ENCODE data around the gene KRTAP1-3. TPM values are rescaled to one million over a fixed set of nuclear protein-coding genes. Genes with fewer than 3 reads are reported as not detected.

Gene KRTAP1-3
- total and polyA plus RNA-seq, 2 donors (not counting 1 experiment from before 2014, with no cell fraction given): not detected

DNA sequence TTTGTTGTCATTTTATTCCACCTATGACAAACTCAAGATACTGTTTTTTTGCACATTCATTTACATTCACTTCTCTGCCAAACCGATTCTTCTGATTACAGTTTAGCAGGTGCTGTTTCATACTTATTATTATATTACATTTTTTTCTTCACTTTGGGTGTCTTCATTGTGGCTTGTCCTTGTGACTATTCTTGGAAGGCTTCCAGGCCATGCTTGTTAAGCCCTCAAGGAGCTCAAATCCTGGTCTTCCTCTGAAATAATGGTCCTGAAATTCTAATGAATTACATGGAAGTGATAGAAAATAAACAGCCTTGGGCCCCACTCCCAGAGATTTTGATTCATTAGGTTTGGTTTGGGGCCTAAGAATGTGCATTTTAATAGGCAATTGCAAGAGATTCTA, 29.6 kb upstream of the KRTAP1-3 start:
- no peak overlapping the region for H3K9ac ChIP-seq (ENCODE audit: insufficient read depth, low read length)
- H3K4me3 ChIP-seq (replicated peaks in 1 of 4; ENCODE audit: control extremely low read depth in 1 of 4, insufficient read depth in 1 of 4, low read depth in 3 of 4, low read length in 4 of 4): no peak overlapping the region
- H3K36me3 ChIP-seq (ENCODE audit: control insufficient read depth, insufficient read depth, low read length): no peaks in the 10 kb centered on the region
- no peak overlapping the region for H3K4me2 ChIP-seq (ENCODE audit: extremely low read depth, insufficient read depth, low read length)
- no peaks in the 10 kb centered on the region for H3K9me3 ChIP-seq (ENCODE audit: control insufficient read depth, insufficient read depth, low read depth, low read length)
- H4K20me1 ChIP-seq (ENCODE audit: control insufficient read depth, extremely low read depth, insufficient read depth, low read length): no peaks in the 10 kb centered on the region
- no peaks in the 10 kb centered on the region for H3K27me3 ChIP-seq (ENCODE audit: control insufficient read depth, insufficient read depth, low read length)
- no peak overlapping the region for H3K27ac ChIP-seq (ENCODE audit: insufficient read depth, low read length)
- no peak for DNase-seq (ENCODE audit: low read depth in 2 of 2)
- H3K4me1 ChIP-seq (ENCODE audit: control insufficient read depth, extremely low read depth, insufficient read depth, low read length): peaks cover 36% of the 10 kb centered on the region
- TF ChIP-seq, protein P1, sequence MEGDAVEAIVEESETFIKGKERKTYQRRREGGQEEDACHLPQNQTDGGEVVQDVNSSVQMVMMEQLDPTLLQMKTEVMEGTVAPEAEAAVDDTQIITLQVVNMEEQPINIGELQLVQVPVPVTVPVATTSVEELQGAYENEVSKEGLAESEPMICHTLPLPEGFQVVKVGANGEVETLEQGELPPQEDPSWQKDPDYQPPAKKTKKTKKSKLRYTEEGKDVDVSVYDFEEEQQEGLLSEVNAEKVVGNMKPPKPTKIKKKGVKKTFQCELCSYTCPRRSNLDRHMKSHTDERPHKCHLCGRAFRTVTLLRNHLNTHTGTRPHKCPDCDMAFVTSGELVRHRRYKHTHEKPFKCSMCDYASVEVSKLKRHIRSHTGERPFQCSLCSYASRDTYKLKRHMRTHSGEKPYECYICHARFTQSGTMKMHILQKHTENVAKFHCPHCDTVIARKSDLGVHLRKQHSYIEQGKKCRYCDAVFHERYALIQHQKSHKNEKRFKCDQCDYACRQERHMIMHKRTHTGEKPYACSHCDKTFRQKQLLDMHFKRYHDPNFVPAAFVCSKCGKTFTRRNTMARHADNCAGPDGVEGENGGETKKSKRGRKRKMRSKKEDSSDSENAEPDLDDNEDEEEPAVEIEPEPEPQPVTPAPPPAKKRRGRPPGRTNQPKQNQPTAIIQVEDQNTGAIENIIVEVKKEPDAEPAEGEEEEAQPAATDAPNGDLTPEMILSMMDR (conservative IDR thresholded peaks at IDR 0.05 in 1 of 2, IDR thresholded peaks at IDR 0.05 in 1 of 2; ENCODE audit: low read depth in 1 of 2, low read length in 2 of 2): no peak
- TF ChIP-seq EZH2 (IDR thresholded peaks at IDR 0.05; ENCODE audit: low read length, missing control alignments): no peak
- no peaks in the 10 kb centered on the region for H3K79me2 ChIP-seq (ENCODE audit: control insufficient read depth, insufficient read depth, low read length)
- no peak overlapping the region for H2AFZ ChIP-seq (ENCODE audit: low read length)

DNA sequence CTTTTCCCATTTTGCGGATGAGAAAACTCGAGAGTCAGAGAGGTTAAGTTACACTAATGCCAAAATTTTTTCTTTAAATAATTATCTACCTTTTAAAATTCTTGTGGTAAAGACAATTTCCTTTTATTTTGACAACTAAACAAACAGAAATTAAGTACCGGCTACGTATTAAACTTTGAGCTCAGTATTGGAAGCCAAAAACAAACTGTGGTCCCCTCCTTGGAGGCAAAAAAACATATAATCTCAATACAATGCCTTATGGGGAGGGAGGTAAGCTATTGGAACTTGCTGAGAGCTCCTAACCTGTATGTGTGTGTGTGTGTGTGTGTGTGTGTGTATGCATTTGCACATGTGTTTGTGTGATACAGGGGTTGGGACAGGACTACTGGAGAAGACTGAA, 28.8 kb upstream of the KRTAP1-3 start:
- Histone ChIP-seq H3K9ac (ENCODE audit: insufficient read depth, low read length) (no peak overlapping the region), H3K27ac (ENCODE audit: insufficient read depth, low read length) (no peak overlapping the region)
- TF ChIP-seq, protein P1 (conservative IDR thresholded peaks at IDR 0.05 in 1 of 2, IDR thresholded peaks at IDR 0.05 in 1 of 2; ENCODE audit: low read depth in 1 of 2, low read length in 2 of 2): no peak
- no peak for TF ChIP-seq EZH2 (IDR thresholded peaks at IDR 0.05; ENCODE audit: low read length, missing control alignments)

DNA sequence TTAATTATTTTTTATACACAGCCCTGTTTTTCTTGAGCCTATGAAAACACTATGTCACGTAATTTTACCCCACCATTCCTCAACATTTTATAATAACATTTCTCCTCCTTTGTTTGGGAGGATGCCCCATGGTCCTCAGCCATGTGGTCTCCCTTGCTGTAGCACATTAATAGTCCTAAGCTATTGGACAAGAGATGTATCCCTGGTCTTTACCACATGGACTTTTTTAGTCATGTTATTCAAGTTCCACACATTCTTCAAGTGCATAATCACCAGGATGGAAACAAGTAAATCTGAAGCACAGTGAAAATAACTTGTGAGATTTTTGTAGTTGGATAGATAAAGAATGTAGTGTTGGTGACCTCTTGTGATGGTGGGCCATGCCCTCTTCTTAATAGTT, 27.3 kb upstream of the KRTAP1-3 start:
- no peaks in the 10 kb centered on the region for H4K20me1 ChIP-seq (ENCODE audit: control insufficient read depth, extremely low read depth, insufficient read depth, low read length)
- H3K27ac ChIP-seq (ENCODE audit: insufficient read depth, low read length): peak overlapping the region; percentile 77
- DNase-seq (ENCODE audit: low read depth in 2 of 2): peak; percentile 47 to 99
- H3K9me3 ChIP-seq (ENCODE audit: control insufficient read depth, insufficient read depth, low read depth, low read length): no peaks in the 10 kb centered on the region
- no peak overlapping the region for H2AFZ ChIP-seq (ENCODE audit: low read length)
- H3K79me2 ChIP-seq (ENCODE audit: control insufficient read depth, insufficient read depth, low read length): no peaks in the 10 kb centered on the region
- no peak for TF ChIP-seq EZH2 (IDR thresholded peaks at IDR 0.05; ENCODE audit: low read length, missing control alignments)
- TF ChIP-seq, protein P1 (conservative IDR thresholded peaks at IDR 0.05 in 1 of 2, IDR thresholded peaks at IDR 0.05 in 1 of 2; ENCODE audit: low read depth in 1 of 2, low read length in 2 of 2): no peak
- no peak overlapping the region for H3K4me3 ChIP-seq (replicated peaks in 1 of 4; ENCODE audit: control extremely low read depth in 1 of 4, insufficient read depth in 1 of 4, low read depth in 3 of 4, low read length in 4 of 4)
- no peaks in the 10 kb centered on the region for H3K27me3 ChIP-seq (ENCODE audit: control insufficient read depth, insufficient read depth, low read length)
- H3K4me1 ChIP-seq (ENCODE audit: control insufficient read depth, extremely low read depth, insufficient read depth, low read length): peaks cover 41% of the 10 kb centered on the region
- no peaks in the 10 kb centered on the region for H3K36me3 ChIP-seq (ENCODE audit: control insufficient read depth, insufficient read depth, low read length)
- H3K4me2 ChIP-seq (ENCODE audit: extremely low read depth, insufficient read depth, low read length): no peak overlapping the region
- H3K9ac ChIP-seq (ENCODE audit: insufficient read depth, low read length): no peak overlapping the region

More for the DNA sequence above, 28.8 kb upstream of the KRTAP1-3 start:
- Histone ChIP-seq H3K4me1 (ENCODE audit: control insufficient read depth, extremely low read depth, insufficient read depth, low read length) (peaks cover 42% of the 10 kb centered on the region), H4K20me1 (ENCODE audit: control insufficient read depth, extremely low read depth, insufficient read depth, low read length) (no peaks in the 10 kb centered on the region), H3K36me3 (ENCODE audit: control insufficient read depth, insufficient read depth, low read length) (no peaks in the 10 kb centered on the region), H2AFZ (ENCODE audit: low read length) (no peak overlapping the region), H3K27me3 (ENCODE audit: control insufficient read depth, insufficient read depth, low read length) (no peaks in the 10 kb centered on the region), H3K4me2 (ENCODE audit: extremely low read depth, insufficient read depth, low read length) (no peak overlapping the region), H3K9me3 (ENCODE audit: control insufficient read depth, insufficient read depth, low read depth, low read length) (no peaks in the 10 kb centered on the region), H3K79me2 (ENCODE audit: control insufficient read depth, insufficient read depth, low read length) (no peaks in the 10 kb centered on the region), H3K4me3 (replicated peaks in 1 of 4; ENCODE audit: control extremely low read depth in 1 of 4, insufficient read depth in 1 of 4, low read depth in 3 of 4, low read length in 4 of 4) (no peak overlapping the region)
- DNase-seq (ENCODE audit: low read depth in 2 of 2): no peak

Data from fibroblast of lung (primary cell).